NCI-H748 (cell line): ENCODE results near the gene MRTFB.
A peak's percentile ranks its signal among the peaks of the same experiment; 100 is the strongest.

Source experiments
- DNase-seq: peaks from one replicate; lab custom pipeline; 2025; ENCODE audit not compliant: unreplicated experiment; lab: John Stamatoyannopoulos, UW

The MRTFB gene

DNA sequence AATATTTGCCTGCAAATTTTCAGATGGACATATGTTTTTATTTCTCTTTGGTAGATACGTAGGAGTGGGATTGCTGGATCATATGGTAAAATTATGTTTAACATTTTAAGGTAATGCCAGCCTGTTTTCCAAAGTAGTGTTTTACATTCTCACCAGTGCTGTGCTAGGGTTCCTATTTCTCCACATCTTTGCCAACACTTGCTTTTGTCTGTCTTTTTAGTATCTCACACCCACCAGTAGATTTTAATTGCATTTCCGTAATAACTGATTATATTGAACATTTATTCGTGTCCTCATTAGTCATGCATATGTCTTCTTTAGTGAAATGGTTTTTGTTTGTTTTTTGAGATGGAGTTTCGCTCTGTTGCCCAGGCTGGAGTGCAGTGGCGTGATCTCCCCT, 58.4 kb downstream of the MRTFB start:
- DNase-seq, result no peak

DNA sequence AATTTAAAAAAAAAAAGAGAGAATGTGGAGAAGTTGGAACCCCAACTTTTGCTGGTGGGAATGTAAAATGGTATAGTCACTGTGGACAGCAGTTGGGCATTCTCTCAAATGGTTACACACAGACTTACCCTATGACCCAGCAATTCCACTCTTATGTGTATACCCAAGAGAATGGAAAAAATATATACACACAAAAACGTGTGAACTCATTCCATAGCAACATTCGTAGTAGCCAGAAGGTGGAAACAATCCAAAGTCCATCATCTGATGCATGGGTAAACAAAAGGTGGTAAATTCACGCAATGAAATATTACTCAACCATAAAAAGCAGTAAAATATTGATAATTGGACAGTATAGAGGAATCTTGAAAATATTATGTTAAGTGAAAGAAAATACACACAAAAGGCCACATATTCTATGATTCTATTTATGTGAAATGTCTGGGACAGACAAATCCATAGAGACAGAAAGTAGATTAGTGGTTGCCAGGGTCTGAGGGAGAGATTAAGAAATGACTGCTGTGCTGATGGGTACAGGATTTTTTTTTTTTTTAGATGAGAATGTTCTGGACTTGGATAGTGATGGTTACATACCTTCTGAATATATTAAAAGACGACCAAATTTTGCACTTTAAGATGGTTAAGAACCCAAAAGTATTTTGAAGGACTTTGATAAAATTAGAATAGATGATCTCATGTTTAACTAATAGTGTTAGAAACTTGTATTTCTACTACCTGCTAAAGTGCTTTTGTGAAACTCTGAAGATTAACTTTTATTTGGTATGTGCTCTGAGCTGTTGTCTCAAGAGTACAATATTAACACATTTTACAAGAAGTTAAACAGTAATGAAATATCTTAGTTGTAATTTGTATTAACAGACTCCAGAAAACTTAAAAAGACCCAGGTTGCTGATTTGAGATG, 60.9 kb downstream of the MRTFB start:
- DNase-seq, result no peak

DNA sequence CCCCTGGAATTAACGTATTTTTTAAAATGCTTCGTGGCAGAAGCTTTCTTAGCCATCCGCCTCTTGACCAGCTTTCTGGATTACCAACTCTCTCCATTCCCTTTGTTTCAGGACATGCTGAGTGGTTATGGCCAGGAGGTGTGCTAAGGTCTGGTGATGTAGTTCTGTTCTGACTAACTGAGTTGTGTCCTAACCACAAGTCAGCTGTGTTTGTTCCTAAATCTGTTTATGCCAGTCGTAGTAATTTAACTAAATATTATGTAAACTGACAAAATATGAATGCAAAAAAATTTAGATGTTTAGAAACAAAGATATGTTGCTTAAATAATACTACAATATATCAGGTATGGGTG, 61.6 kb downstream of the MRTFB start:
- DNase-seq, result no peak

DNA sequence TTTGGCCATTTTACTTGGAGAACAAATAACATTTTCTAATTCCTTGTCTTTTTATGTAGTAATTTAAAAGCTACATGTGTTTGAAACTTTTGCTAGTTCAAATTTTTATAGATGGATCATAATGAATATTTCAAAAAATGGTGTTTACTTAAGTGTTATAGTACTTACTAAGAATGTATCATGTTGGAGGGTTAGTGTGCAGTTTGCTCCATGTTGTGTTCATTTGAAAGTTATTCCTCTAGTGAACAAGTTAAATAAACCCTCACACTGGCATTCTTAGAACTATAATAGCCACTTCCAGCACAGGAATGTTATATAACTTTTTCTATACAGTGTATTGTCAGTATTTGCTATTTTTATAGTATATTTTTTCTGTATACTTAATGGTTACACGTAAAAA, 62.8 kb downstream of the MRTFB start:
- no peak for DNase-seq

DNA sequence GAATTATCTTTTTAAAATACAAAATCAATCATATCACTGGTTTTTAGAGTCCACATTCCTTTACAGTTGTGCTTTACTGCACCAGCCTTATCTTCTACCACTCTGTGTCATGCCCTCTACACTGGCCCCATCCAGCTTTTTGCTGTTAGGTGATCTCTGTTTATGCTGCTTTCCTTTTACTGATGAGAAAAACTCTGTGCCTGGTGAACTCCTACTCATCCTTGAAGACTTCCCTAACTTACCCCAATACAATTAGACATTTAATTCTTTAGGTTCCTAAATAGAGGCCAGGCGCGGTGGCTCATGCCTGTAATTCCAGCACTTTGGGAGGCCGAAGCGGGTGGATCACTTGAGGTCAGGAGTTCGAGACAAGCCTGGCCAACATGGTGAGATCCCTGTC, 64.6 kb downstream of the MRTFB start:
- DNase-seq, result no peak

DNA sequence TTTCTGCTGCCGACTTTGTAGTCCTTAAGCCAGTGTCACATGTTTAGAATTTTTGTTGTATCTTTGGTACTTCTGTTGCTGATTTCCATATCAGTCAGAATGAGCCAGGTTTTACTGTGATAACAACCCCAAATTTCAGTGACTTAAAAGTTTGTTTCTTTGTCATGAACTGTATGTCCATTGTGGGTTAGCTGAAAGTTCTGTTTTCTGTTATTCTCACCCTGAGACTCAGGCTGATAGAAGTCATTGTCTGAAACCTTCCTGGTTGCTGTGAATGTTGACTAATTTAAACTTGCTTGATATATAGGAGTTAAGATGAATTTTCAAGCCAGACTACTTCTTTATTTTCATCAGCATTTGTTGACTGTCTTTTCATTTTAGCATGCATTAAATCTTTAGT, 68.8 kb downstream of the MRTFB start:
- no peak for DNase-seq

DNA sequence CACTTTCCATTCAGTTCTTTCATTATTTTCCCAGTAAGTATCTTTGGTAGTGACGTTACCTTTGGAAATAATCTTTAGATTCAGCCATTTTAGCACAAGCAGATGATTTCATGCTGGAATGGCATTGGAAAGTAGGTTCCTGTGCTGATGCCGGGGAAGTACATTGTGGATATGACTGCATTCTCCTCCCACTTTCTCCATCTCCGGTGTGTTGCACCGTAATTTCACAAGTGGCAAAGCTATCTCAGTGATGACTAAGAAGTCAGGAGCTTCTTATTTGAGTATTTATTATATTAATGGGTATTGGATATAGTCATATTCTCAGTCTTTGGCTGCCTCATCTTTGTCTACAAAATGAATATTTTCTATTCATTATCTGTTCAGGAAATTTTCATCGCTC, 69.8 kb downstream of the MRTFB start:
- no peak for DNase-seq

DNA sequence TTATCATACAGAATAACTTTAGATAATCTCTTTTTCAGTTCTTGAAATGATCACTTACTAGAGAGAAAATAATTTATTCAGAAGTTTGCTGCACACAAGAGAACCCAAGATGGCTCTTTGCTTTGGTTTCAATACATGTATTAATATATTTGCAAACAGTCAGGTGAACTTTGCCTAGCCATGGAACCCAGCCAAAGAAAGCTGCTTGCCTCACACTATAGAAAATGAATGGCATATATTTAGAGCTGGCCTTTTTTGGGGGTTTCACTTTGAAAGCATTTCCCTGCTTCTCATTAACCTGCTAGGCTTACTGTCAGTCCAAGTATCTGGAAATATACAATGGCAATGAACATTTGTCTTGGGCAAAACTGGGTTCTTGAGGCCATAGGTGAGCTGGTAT, 75.3 kb downstream of the MRTFB start:
- DNase-seq, result no peak

DNA sequence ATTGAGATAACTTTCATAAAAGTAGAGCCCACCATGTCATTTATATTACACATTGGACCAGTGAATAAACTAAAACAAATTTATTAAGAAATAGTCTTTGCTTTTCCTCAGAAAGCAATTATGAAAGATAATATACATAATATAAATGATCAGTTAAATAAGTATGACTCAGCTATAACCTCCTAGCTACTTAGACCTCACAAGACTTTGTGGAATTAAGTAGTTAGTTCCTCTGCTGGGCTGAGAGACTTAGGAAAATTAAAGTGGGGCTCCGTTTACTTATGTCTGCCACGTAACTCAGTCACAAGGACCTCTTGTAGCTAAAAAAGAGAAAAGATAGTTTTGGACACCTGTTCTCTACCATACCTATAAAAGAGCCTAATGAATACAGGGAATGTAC, 76.9 kb downstream of the MRTFB start:
- no peak for DNase-seq

DNA sequence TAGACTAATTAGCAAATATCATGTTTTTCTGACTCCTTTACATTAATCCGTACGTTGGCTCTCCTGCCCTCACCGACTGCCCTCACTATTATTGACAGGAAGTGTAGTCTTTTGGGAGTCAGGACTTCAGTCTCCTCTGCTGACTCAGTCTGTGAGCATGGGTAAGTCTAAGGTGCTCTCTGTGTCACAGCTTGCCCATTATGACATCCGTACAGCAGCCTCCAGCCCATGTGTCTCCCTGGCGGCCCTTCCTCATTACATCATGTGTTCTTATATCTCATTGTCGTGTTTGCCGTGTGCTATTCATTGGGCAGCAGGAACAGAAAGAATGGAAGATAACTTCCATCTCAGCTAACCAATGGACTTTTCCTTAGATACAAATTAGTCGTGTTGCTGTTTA, 77.5 kb downstream of the MRTFB start:
- DNase-seq, result no peak

DNA sequence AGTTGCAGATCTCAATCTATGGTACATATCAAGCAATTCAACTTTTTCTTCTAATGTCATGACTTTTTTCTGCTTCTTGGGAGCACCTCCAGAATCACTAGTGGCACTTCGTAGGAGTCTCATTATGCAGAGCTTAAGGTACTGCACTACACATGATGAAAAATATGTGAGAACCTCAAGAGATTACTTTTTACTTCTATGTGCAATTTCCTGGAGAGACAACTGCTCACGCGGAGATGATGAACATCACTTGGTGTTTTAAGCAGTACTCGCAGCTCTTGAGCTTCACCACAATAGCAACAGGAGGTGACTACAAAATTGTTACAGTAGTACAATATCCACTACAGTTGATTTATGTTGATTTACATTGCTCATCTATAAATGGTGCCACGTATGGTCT, 79.7 kb downstream of the MRTFB start:
- DNase-seq, result no peak

DNA sequence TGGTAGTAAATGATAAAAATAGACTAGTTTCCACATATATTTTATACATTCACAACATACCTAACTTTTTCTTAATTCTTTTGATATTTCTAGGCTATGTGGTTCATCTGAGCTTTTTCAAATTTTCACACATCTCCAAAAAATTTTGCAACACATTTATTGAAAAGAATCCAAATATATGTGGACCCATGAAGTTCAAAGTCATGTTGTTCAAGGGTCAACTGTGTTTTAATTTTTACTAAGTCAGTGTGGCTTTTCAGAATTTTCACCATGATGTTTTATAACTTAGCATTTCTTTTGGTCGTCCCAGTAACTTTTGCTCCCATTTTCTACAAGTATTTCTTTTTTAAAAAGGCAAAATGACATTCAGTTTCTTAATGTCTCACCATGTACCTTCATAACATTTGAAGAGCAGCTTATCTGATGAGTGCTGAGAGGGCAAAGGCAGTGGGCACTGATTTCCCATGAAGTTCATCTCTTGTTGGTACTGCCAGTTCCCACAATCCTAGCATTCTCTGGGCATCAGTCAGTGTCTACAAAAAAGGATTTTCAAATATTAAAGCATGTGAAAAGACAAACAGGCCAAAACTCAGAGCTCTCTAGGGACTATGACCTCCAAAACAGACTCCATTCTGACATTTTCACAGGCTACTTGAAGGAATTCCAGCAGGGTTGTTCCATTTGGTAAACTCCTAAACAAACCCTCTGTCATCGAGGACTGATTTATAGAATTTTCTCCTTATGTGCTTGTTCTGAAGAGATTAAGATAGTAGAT, 80.3 kb downstream of the MRTFB start:
- no peak for DNase-seq

DNA sequence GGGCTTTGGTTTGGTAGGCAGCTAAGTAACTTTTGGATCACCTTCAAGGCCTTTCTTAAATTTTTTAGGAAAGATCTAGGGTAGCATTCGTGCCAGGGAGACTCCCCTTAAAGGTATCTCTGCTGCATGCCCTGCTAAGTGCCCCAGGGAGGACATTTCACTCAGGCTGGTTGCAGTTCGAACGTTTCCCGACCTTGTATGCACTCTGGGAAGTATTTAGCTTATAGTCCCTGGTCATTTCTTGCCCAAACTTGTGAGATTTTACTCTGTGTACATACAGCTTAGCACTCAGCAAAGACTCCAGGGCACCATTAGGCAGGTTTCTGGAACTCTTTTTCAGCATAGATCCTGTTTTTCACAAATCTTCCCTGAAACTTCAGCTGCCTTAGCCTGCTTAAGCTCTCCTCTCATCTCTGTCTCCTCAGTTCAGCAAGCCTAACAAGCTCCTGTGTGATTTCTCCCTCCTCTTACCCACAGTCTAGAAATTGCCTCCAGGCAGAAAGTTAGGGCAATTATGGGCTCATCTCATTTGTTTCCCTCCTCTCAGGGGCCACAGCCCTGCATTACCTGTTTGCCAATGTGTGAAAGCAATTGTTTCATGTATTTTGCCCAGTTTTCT, 84.6 kb downstream of the MRTFB start:
- DNase-seq, result peak; percentile 2

DNA sequence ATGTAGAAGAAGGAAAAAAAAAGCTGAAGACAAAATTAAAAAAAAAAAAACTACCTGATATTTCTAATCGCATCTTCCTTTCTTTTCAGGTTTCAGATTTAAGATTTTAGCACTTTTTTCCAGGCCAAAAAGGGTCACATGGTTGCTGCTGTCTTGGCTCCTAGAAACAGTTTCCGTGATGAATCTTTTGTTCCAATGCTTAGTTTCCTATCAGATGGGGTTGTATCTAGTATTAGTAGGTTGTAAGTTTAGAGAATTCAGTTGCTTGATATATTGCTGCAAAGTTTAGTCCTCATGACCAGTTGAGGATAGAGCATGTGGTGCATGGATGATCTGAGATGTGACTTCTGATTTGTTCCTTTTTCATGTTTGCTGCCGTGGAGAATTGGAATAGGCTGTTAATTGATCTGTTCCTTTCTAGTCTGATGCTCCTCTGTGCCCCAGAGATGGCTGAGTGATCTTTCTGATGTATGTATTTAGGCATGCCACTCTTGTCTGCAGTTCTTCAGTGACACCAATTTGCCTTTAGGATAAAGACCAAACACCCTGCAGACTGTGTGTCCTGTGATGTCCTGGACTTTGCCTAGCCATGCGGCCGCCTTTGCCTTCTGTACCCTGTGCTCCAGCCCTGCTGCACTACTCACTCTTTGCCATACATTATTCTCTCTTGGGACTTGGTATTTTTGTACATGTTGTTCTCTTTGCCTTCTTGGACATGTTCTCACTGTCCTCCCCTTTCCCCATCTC, 94.0 kb downstream of the MRTFB start:
- DNase-seq, result no peak

DNA sequence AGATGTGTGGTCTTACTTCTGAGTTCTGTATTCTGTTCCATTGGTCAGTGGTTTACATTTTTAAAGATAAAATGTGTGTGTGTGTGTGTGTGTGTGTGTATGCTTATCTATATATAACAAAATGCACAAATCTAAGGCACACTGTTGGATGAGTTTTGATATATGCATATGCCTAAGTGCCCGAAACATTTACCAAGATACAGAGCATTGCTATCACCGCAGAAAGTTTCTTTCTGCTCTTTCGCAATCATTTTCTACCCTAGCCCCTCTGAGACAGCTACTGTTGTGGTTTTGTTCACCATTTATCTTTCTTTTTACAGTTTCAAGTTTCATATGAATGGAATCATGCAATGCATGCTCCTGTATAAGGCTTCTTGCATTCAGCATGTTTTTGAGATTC, 97.0 kb downstream of the MRTFB start:
- no peak for DNase-seq

DNA sequence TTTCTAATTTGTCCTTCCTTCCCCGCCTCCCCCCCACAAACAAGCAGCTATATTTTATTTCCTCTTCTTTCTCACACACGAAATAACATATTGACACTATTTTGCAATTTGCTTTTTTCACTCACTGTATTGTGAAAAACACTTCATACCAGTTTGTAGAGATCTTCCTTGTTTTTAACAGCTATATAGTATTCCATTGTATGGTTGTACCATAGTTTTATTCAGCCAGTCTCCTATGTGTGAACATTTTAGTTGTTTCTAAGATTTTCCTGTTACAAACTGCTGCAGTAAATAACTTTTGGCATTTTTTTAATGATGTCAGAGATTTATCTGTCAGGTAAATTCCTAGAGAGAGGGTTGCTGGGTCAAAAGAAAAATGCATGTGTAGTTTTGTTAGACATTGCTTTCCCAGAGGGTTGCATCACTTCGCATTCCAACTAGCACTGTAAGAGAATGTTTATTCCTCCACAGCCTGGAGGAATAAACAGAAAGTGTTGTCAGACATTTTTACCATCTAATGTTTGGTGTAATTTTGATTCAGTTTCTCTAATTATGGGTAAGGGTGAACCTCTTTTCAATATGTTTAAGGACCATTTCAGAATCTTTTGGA, 101.2 kb downstream of the MRTFB start:
- DNase-seq, result no peak

DNA sequence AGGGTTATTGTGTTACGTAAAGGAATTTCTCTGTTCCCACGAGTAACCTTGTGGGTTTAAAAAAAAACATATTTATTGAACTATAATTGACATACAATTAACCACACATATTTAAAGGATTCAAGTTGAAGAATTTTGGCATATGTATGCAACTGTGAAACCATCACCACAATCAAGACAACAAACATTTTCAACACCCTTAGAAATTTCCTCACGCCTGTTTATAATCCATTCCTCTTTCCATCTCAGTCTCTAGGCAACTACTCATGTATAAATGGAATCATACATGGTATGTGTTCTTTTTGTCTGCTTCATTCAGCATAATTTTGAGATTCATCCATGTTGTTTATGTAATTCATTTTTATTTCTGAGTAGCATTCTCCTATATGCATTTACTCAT, 104.0 kb downstream of the MRTFB start:
- DNase-seq, result no peak

DNA sequence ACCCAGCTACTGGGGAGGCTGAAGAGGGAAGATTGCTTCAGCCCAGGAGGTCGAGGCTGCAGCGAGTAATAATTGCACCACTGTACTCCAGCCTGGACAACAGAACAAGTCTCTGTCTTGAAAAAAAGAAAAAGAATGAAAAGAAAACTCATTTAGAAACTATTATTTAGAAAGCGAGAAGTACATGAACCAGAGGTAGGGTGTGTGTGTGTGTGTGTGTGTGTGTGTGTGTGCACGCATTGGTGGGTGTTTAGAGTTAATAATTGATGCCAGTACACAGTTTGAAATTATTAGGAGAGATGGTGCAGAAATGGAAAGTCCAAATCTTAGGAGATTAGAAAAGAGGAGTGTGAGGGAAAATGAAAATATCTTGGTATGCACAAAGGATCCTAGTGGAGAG, 106.6 kb downstream of the MRTFB start:
- no peak for DNase-seq

DNA sequence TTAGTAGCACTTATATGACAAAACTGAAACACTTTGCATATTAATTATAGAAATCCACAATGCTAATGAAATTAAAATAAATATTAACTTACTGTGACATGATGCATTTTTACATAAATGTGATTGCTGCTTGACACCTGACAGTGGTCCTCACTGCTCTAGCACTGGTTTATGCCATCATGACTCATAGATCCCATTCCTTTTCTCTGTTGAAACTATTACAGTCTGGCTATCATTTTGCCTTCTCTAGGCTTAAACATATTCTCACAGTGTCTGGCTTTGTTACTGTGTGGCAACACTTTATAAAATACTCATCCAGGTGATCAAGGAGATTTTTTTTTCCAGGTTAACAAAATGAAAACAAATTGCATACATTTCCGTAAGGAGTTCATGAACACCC, 108.0 kb downstream of the MRTFB start:
- DNase-seq, result no peak

DNA sequence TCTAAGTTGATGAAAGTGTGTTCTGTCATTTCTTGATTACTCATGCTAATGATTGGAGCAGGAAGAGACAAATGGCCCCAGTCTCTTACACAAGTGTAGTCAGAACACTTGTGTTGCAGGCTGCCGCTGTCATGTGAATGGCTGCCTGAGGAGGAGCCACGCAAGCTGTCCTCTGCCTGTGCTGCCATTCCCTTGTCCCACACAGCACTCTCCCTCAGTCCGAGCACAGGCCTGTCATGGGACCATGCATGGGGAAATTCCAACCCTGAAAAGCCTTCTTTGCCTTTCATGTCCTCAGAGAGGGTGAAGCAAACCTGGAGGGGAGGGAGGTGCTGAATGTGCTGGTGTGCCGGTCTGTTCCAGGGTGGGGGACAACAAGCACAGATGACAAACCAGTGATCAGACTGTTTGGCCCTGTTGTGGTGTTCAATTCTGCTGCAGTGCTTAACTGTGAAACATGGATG, 109.4 kb downstream of the MRTFB start:
- no peak for DNase-seq
